DMS79 (cell line): ENCODE data around the gene ARF5.
"Not testable (repeated sequence)": the region's sequence is repeated elsewhere in the genome, so short reads cannot be mapped to it uniquely, and the experiment has no call there.

Source experiments
- DNase-seq: peaks from one replicate; lab custom pipeline; 2025; lab: John Stamatoyannopoulos, UW

ARF5 gene

DNA sequence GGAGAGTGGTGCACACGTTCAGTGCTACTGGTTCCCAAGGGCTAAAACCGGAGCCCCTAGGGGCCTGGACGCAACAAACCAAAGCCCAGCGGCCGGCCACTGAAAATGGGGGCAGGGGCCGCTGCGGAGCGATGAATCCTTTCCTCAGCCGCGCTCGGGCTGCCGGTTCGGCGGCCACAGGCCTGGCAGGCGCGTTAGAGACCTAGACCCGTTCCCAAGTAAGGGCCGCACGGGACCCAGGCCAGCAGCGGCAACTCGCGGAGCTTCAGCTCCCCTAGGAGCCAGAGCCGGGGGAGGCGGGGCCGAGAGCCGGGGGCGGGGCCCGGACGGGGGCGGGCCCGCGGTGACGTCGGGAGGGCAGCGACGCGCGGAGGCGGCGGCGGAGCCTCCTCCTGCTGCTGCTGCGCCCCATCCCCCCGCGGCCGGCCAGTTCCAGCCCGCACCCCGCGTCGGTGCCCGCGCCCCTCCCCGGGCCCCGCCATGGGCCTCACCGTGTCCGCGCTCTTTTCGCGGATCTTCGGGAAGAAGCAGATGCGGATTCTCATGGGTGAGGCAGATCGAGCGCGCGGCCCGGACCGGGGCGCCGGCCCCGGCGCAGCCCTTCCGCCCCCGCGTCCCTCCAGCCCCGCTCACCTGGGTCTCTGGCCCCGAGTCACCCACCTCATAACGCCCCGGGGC lies at the start of gene ARF5:
ARF5 (plus strand) TSS at position 393 of the 678 bp plus-strand sequence; CDS start at position 481, 88 bp downstream.
- DNase-seq, result peak; percentile 41

DNA sequence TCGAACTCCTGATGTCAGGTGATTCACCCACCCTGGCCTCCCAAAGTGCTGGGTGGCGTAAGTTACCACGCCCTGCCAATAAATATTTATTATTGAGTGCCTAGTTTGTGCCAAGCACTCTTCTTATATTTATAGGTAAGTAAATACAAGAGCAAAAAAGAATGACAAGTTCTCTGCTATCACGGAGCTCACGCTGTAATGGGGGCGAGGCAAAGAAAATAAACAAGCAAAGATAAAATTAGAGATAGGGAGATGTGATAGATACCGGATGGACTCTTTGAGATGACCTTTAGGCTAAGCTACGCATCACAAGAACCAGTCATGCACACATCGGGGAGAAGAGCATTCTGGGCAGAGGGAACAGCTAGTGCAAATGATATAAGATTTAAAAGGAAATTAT lies 49.1 kb upstream of the ARF5 start:
- DNase-seq, result no peak

DNA sequence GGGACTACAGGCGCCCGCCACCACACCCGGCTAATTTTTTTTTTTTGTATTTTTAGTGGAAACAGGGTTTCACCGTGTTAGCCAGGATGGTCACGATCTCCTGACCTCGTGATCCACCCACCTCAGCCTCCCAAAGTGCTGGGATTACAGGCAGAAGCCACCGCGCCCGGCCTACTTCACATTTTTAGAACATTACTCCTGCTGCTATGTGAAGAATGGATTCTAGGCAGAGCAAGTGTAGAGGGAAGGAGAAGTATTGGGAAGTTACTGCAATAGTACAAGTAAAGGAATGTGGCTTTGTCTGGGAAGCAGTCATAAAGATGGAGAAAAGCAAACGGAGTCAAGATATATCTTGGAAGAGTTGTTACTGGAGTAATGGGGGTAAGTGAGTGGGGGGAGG lies 47.8 kb upstream of the ARF5 start:
- DNase-seq, result not testable (repeated sequence)

DNA sequence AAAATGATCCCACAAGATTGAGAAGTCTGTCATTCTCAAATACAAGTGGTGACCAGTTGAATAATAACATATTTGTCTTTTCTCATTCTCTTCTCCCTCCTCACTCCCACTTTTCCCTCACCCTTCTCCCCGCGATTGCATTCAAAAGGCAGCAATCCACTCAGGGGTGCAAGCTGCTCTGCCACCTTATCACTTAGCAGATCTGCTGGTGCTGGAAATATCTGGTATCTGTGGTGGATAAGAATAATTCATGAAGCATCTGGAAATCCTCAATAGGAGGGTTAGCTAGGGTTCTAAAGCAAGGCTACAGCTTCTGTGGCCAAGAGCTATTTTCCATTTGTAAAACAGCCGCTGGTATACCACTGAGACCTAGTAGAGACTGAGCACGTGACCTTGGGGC lies 46.7 kb upstream of the ARF5 start:
- no peak for DNase-seq

DNA sequence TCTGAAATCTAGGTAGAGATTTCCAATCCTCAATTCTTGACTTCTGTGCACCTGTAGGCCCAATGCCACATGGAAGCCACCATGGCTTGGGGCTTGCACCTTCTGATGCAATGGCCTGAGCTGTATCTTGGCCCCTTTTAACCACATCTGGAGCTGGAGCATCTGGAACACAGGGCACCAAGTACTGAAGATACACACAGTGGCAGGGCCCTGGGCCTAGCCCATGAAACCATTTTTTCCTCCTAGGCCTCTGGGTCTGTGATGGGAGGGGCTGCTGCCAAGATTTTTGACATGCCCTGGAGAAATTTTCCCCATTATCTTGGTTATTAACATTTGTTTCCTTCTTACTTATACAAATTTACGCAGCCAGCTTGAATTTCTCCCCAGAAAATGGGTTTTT lies 41.9 kb upstream of the ARF5 start:
- no peak for DNase-seq

DNA sequence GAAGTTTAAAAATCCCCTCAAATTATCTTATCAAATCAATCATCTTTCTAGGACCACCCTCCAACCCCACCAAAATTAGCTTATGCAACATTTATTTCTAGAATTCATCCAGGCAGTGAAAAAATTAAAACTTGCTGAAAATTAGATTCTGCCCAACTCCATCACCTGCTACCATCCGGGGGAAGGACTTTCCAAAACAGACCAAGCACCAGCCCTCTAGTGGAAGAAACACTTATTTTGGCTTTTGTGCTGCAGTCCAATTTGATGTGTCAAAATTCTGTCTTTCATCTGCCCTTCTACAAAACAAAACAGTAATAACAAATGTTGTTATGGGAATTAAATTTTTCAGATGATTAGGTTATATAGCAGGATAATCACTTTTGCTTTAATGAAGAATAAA lies 38.0 kb upstream of the ARF5 start:
- DNase-seq, result no peak

DNA sequence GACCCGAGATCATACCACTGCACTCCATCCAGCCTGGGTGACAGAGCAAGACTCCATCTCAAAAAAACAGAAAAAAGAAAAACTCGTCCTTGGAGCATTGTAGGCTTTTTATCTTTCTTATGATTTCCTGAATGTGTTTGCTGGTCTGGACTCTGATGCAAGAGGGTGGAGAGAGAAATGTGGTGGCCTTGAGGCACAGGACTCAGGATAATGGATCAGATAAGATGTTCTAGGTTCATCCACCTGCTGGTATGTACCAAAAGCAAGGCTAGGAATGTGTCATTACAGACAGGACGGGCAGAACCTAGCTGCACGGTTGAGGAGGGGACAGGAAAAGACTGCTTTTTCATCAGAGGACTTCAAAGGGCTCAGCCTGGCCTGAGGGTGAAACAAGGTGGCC lies 36.3 kb upstream of the ARF5 start:
- no peak for DNase-seq

DNA sequence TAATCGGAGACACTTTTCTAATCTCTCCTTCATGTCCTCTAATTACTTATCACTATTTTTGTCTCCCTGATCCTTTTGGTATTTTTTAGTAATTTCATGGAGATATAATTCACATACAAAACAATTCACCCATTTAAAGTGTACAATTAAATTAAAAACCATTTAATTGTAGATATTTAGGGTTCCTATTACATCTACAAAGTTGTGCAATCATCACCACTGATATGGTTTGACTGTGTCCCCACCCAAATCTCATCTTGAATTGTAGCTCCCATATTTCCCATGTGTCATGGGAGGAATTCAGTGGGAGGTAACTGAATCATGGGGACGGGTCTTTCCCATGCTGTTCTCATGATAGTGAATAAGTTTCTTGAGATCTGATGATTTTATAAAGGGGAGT lies 31.8 kb upstream of the ARF5 start:
- no peak for DNase-seq

DNA sequence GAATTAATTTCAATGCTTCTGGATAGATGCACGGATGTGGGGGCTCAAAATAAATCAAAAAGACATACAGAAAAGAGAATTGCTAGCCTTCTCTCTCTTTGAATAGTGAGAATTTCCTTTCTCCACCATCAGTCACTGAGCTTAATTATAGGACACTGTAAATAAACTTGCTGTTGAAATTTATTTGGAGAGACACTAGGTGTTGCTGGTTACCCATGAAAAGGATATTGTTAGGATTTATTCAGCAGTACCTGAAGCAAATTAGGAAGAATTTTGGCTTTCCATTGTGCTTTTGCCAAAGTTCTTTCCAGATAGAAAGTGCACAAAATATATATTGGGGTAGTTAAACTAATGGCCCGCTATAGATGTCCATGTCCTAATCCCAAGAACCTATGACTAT lies 30.4 kb upstream of the ARF5 start:
- no peak for DNase-seq

DNA sequence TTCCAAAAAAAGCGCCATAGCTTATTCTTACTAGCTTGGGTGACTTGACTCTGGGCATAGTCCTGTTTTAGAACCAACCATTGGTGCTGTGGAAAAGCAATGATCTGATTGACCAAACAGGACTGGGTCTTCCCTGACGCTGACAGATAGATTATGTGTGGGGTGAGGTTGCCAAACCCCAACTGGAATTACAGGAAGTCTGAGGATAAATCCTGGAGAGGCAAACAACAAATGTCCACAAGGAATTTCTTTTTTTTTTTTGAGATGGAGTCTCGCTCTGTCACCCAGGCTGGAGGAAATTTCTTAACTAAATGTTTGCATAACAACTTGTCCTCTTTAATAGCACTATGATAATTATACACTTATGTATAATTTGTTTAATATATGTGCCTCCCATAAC lies 22.0 kb upstream of the ARF5 start:
- DNase-seq, result no peak

DNA sequence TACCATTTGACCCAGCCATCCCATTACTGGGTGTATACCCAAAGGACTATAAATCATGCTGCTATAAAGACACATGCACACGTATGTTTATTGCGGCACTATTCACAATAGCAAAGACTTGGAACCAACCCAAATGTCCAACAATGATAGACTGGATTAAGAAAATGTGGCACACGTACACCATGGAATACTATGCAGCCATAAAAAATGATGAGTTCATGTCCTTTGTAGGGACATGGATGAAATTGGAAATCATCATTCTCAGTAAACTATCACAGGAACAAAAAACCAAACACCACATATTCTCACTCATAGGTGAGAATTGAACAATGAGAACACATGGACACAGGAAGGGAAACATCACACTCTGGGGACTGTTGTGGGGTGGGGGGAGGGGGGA lies 20.2 kb upstream of the ARF5 start:
- not testable (repeated sequence) for DNase-seq

DNA sequence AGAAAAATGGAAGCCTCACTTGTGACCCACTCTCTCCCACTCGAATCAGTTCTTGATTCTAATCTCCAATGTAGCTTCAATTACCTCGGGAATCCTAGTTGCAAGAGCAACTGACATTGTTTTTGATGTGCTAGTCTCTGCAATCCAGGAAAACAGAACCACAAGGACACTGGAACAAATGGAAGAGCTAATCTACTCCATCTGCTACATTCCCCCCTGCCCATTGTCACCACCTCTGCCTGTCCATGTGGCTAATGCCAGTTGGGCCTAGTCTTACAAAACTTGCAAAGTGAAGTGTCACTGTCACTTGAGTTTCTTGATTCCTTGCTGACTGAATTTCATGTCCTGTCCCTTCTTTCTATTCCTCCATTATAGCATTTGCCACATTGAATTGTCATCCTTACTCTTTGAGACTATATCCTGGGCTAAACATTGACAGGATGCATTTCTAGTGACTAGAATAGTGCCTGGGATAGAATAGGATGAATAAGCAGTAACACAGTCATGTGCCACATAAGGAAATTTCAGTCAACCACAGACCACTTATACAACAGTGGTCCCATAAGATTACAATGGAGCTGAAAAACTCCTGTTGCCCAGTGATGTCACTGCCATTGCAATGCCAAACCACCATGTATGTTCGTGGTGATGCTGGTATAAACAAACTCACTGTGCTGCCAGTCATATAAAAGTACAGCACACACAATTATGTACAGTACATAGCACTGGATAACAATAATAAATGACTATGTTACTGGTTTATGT lies 16.3 kb upstream of the ARF5 start:
- no peak for DNase-seq

DNA sequence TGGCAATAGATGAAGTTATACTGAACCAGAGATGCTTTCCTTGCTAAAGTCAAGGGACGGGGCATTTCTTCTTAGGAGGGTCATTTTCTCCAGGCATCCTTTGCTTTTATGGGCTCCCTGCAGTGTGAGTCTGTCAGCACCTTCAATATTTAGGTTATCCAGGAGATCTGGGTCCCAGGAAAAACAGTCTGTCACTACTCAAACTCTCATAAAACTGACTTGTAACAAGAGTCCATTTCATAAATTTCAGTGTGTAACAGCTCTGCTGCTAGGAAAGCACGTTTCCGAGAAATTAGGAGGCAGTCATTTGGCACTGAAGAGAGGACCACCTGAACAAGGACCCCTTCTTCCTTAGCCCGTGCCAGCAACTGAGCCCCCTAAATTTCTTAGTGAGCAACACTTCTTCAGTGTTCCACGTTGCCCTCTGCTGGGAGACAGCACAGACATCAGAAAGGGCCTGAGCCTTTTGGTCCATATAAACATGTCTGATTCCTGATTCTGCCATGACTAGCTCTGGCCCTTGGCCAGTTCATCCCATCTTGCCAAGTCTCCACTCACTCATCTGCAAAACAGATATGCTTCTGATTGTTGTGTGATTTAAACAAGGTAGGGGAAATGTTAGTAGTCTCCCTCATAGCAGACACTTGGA lies 10.1 kb upstream of the ARF5 start:
- no peak for DNase-seq

DNA sequence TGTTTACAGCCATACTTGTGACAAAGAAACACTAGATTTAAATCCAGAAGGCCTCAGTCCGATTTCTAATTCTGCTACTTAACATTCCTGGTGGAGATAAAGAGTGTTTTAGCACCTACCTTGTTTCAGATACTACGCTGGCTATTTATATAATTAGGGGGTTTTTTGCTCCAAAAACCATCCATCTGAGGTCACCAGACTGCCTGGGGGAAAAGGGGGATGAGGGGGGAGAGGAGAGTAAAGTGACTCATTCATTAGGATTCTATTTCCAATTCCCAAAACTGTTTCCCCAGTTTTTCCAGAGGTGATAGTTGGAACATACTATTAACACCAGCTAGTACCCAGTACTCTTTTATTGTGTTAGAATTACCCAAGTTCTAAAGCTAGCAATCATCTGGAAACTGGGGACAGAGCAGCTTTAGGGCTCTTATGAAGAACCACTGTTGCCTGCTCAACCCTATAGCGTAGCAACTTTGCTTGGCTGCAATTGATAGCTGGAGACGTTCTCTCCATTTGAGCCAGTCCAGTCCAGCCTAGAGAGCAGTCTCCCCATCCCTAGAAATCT lies 9.4 kb upstream of the ARF5 start:
- no peak for DNase-seq

DNA sequence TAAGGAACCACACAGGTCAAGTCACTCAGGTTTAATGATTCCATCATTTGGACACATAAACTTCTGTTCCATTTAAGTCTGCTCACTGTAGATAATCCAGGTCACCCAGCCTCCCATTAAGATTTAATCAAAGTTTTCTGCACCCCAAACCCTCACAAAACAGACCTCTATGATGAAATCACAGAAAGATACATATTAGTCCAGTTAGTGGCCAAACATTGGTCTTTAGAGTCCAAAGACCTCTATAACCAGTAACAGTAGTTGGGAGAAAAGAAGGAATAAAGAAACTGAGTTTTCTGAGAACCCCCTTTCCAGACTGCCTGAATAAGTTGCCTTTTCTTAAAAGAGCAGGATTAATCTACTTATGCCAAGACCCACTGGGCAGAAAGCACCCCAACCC lies 7.6 kb upstream of the ARF5 start:
- DNase-seq, result no peak

DNA sequence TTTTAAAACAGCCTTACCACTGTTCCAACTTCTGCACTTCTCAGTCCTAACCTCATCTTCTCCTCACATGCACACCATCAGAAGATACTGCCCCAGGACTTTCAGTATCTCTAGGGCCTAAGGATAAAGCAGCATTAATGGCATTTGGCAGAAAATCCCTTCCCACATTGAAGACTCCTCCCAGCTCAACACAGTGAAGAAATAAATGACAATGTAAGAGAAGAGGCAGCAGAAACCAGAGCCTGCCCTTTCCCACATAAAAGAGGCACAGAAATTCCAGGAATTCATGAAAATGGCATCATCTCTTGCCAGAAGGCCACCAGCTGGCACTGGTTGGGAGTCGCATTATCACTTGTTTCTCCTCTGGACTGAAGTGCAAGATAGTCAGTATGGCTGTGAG lies 6.5 kb upstream of the ARF5 start:
- no peak for DNase-seq

DNA sequence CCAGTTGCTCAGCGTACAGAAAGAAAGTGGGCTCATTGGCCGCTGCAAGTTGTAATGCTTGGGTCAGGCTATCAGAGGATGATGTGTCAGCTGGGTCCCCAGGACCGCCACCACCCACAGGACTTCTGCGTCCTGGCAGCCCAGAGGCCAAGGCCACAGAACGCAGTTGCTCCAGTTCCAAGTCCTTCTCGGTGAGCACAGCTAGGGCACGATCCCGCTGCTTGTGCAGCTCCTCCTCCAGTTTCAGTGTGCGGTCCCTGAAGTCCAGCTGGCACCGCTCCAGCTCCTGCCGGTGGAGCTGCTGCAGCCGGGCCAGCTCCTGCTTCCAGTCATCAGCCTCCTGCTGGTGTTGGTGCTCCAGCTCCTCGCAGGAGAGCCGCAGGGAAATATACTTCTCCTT lies 5.8 kb upstream of the ARF5 start:
- no peak for DNase-seq

DNA sequence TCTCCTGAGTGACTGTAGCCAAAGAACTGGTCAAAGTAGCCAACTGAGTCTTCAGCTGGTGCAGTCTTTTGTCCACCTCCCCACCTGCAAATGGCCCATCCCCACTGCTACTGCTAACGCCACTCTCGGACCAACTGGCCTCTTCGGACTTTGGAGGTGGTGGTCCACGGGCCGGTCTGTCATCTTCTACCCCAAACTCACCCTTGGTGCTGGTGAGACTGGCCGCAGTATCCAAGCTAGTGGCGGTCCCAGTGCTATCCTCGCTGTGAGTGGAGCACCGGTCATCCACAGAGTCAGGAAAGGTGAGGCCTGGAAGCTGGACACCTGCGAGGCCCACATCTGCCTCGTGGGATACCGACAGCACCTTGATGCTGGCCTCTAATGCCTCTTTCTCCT lies 3.6 kb upstream of the ARF5 start:
- DNase-seq, result no peak

DNA sequence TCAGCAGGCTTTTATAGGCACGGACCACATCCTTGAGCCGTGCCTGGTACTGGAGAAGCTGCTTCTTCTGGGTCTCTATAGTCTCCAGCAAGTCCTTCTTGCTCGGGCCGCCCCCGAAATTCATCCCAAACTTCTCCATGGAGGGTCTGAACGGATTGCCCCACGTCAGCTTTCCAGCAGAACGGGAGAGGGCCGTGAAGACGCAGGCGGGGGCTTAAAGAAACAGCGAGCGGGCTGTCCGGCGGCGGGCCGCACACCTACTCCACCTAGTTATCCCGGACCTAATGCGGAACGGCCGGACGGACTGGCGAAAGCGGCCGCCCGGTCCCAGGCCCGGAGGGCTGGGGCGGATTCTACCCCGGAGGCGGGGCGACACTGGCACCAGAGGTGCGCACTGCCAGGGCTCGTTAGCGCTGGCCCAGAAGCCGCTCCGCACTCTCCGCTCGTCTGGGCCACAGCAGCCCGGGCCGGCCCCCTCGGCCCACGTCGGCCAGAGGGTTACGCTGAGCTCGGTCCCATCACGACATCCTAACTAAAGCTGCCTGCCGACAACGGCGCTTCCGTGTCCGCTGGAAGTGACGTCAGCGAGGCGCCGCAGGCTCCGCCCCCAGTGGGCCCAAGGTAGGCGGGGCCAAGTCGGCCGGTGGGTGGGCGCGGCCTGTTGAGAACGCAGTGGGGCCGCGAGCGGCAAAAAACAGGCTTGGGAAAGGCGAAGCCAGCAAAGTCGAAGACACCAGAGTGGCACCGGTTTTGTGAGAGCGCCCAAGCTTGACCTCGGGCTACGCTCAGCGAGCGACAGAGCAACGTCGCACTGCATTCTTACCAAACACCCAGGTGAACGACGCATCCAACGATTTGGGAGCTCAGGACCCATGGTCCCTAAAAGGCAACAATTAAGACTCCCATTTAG lies 2.9 kb upstream of the ARF5 start, which contains the start of gene GCC1:
GCC1 (minus strand) TSS at position 553 of the 910 bp plus-strand sequence; CDS start at position 139, 414 bp downstream.
- DNase-seq, result peak; percentile 56

DNA sequence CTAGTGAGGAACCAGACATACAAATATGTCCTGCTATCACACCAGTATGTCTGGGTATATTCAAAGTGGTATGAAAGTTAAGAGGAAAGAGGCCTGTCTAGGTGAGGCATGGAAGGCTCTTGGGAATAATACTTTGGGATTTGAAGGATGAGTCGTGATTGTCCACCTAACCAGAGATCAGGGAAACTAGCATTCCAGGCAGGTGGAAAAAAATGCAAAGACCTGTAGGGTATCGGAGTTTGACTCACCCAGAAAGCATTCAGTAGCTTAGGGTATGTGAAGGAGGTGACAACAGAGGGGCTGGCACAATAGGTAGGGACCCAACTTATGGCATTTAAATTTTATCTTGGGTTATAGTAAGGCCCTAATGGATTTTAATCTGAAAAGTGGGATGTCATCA lies 1.9 kb upstream of the ARF5 start:
- DNase-seq, result no peak

DNA sequence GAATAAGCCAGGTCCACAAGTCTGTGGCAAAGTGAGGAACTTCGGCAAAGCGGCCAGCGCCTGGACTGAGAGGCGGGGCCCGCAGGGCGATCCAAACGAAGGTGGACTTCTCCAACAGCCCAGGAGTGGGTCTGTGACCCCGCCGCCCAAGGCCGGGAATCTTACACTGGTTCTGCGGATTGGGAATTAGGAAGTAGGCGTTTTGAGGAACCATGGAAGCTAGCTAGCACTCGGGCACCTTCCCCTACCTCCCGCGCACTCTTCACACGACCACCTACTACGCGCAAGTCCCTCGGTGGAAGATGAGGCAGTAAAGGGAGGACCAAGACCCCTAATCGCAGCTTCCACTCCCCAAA lies 570 bp upstream of the ARF5 start:
- DNase-seq, result no peak
